Measurements from ENCODE around the gene FAM117B.
A peak's percentile ranks its signal among the peaks of the same experiment; 100 is the strongest.
"Not testable (repeated sequence)": the region's sequence is repeated elsewhere in the genome, so short reads cannot be mapped to it uniquely, and the experiment has no call there.

GRCh38 chr2:202807431-202808138, 172.8 kb downstream of the FAM117B start:
- not testable (repeated sequence) for TF ChIP-seq EP300, CTCF, POLR2A (IDR thresholded peaks at IDR 0.05)
- peak in 2 of 3 donors; percentile 16 to 47 for TF ChIP-seq POLR2AphosphoS5 (IDR thresholded peaks at IDR 0.05)
